Activated T-cell treated with anti-CD3 and anti-CD28 coated beads, Interleukin-2, amount 50 U/mL, for 24 hours (primary cell): Measurements from ENCODE around the gene CD320.
"Not testable (repeated sequence)": the region's sequence is repeated elsewhere in the genome, so short reads cannot be mapped to it uniquely, and the experiment has no call there.

Source experiments
- DNase-seq: peaks from one replicate; pipeline ENCODE4 v3.0.0-alpha.2; 2020
- H3K27ac Mint-ChIP-seq: 2 replicates; pipeline ENCODE4 v1.8.0; 2020; ENCODE audit warnings: mild to moderate bottlenecking, mixed read lengths
- H3K27me3 Mint-ChIP-seq: 2 replicates; pipeline ENCODE4 v1.8.0; 2020; ENCODE audit warnings: mixed read lengths
- H3K36me3 Mint-ChIP-seq: 2 replicates; pipeline ENCODE4 v1.8.0; 2020; ENCODE audit warnings: low read depth, mixed read lengths
- H3K4me1 Mint-ChIP-seq: 2 replicates; pipeline ENCODE4 v1.8.0; 2020; ENCODE audit warnings: low read depth, mixed read lengths
- H3K4me3 Mint-ChIP-seq: 2 replicates; pipeline ENCODE4 v1.8.0; 2020; ENCODE audit warnings: mild to moderate bottlenecking, moderate library complexity, mixed read lengths
- H3K9me3 Mint-ChIP-seq: 2 replicates; pipeline ENCODE4 v1.8.0; 2020; ENCODE audit warnings: mixed read lengths

CD320 gene

DNA sequence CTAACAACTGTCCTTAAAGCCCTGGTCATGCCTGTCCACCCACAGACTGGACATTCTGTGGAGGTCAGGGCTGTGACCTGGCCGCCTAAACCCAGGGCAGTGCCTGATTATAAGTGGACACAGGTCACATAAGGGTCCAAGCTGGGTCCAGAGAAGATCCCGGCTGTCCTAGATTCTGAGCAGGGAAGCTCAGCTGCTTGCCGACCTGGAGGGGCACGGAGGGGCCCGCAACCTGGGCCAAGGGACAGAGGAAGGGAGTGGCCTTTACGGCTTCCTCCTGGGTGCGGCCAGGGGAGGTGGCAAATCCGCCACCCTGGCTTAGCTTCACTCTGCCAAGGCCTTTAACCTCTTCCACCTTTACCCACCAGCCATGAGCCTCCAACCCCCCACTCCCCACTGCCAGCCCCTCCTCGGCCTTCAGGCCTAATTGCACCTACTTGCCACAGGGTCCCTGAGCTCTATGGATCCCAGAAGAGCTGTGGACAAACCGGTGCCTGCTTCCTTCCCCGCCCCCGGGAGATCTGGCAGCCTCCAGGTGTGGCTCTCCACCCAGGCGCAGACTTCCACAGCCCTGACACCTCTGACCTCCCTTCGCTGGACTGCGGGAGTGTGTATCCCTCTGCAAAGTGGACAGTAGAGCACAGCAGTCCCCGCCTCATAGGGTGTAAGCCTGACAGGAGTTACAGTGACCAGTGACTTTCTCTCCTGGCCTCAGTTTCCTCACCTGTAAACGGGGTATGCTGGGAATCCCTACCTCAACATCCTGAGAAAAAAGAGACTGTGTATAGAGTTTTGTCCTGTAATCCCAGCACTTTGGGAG is 1.7 kb downstream of the CD320 start:
- Mint-ChIP-seq H3K27me3 (no peaks in the 10 kb centered on the region), H3K27ac (peak overlapping the region; percentile 99), H3K36me3 (peaks cover 92% of the 10 kb centered on the region), H3K9me3 (no peaks in the 10 kb centered on the region), H3K4me1 (peaks cover 41% of the 10 kb centered on the region), H3K4me3 (peak overlapping the region; percentile 98)
- no peak for DNase-seq

DNA sequence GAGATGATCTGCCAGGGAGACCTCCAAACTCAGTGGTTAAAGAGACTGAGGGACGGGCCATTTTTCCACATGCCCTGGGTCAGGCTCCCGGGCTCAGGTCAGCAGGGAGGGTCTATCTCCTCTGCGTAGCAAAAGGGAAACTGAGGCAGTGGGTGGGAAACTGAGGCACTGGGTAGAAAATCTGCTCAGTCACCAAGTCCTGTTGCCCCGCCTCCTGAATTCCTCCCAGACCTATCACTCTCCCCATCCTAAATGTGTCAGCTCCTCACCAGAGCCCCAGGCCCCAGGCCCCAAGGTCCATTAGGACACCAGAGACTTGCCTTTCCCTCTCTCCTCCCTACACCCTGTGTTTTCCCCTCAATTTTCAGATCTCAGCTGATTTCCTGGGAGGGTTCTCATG is 2.4 kb downstream of the CD320 start:
- Mint-ChIP-seq H3K4me3 (peak overlapping the region; percentile 98), H3K36me3 (peaks cover 86% of the 10 kb centered on the region), H3K9me3 (no peaks in the 10 kb centered on the region), H3K4me1 (peaks cover 41% of the 10 kb centered on the region), H3K27ac (peak overlapping the region; percentile 99), H3K27me3 (no peaks in the 10 kb centered on the region)
- no peak for DNase-seq

- no peaks in the 10 kb centered on the region for H3K27me3 Mint-ChIP-seq
Observed at GRCh38 chr19:8304841-8305621, 3.1 kb downstream of the CD320 start.

DNA sequence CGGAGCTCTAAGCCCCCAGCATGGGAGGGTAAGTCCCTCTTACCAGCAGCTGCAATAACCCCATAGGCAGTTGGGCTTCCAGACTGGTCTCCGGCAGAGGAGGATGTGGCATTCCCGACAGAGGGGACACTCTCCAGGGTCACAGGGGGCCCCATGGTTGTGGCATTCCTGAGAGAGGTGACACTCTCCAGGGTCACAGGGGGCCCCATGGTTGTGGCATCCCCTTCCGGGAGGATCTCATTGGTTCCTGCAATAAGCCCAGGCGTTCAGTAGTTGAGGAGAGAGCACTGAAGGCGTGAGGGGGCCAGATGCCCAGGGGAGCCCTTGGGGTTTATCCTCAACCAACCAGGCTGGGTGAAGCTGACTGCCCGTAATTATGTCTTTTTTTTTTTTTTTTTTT is 5.4 kb downstream of the CD320 start:
- Mint-ChIP-seq H3K27ac (no peak overlapping the region), H3K27me3 (no peaks in the 10 kb centered on the region), H3K36me3 (peaks cover 58% of the 10 kb centered on the region), H3K9me3 (no peaks in the 10 kb centered on the region), H3K4me1 (peaks cover 27% of the 10 kb centered on the region), H3K4me3 (no peak overlapping the region)
- no peak for DNase-seq

More at GRCh38 chr19:8304841-8305621, 3.1 kb downstream of the CD320 start:
- H3K36me3 Mint-ChIP-seq: peaks cover 78% of the 10 kb centered on the region
- H3K4me1 Mint-ChIP-seq: peaks cover 41% of the 10 kb centered on the region
- peak; percentile 56 for DNase-seq
- peak overlapping the region; percentile 64 for H3K27ac Mint-ChIP-seq
- H3K4me3 Mint-ChIP-seq: no peak overlapping the region
- H3K9me3 Mint-ChIP-seq: no peaks in the 10 kb centered on the region

- Mint-ChIP-seq H3K27me3 (no peaks in the 10 kb centered on the region), H3K36me3 (peaks cover 54% of the 10 kb centered on the region), H3K27ac (no peak overlapping the region), H3K9me3 (no peaks in the 10 kb centered on the region), H3K4me3 (no peak overlapping the region), H3K4me1 (peaks cover 23% of the 10 kb centered on the region)
- no peak for DNase-seq
Observed at GRCh38 chr19:8302357-8302691, 5.8 kb downstream of the CD320 start.

GRCh38 chr19:8291337-8291736 is 16.8 kb downstream of the CD320 start:
- DNase-seq, H3K4me3 Mint-ChIP-seq, H3K4me1 Mint-ChIP-seq, H3K27ac Mint-ChIP-seq, H3K27me3 Mint-ChIP-seq, H3K9me3 Mint-ChIP-seq, H3K36me3 Mint-ChIP-seq: not testable (repeated sequence)

GRCh38 chr19:8276508-8276907 is 31.6 kb downstream of the CD320 start:
- H3K4me1 Mint-ChIP-seq, DNase-seq, H3K36me3 Mint-ChIP-seq, H3K9me3 Mint-ChIP-seq, H3K27ac Mint-ChIP-seq, H3K4me3 Mint-ChIP-seq, H3K27me3 Mint-ChIP-seq: not testable (repeated sequence)

- Mint-ChIP-seq H3K4me1 (peaks cover 21% of the 10 kb centered on the region), H3K36me3 (no peaks in the 10 kb centered on the region), H3K9me3 (no peaks in the 10 kb centered on the region), H3K27me3 (no peaks in the 10 kb centered on the region), H3K4me3 (peak overlapping the region; percentile 85), H3K27ac (peak overlapping the region; percentile 94)
- DNase-seq: peak; percentile 16
Observed at GRCh38 chr19:8269724-8270123, 38.4 kb downstream of the CD320 start.

- DNase-seq: no peak
- Mint-ChIP-seq H3K36me3 (peaks cover 7% of the 10 kb centered on the region), H3K9me3 (no peaks in the 10 kb centered on the region), H3K4me3 (no peak overlapping the region), H3K27ac (no peak overlapping the region), H3K4me1 (peaks cover 20% of the 10 kb centered on the region), H3K27me3 (no peaks in the 10 kb centered on the region)
Observed at GRCh38 chr19:8265872-8266271, 42.3 kb downstream of the CD320 start.

DNA sequence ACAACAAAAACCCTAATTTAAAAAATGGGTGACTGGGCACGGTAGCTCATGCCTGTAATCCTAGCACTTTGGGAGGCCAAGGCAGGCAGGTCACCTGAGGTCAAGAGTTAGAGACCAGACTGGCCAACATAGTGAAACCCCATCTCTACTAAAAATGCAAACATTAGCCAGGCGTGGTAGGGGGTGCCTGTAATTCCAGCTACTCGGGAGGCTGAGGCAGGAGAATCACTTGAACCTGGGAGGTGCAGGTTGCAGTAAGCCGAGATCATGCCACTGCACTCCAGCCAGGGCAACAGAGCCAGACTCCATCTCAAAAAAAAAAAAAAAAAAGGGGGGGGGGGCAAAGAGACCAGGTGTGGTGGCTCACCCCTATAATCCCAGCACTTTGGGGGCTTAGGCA is 43.9 kb downstream of the CD320 start:
- H3K9me3 Mint-ChIP-seq, H3K4me3 Mint-ChIP-seq, H3K27ac Mint-ChIP-seq, DNase-seq, H3K27me3 Mint-ChIP-seq: not testable (repeated sequence)
- H3K4me1 Mint-ChIP-seq: peaks cover 17% of the 10 kb centered on the region
- H3K36me3 Mint-ChIP-seq: peaks cover 13% of the 10 kb centered on the region

DNA sequence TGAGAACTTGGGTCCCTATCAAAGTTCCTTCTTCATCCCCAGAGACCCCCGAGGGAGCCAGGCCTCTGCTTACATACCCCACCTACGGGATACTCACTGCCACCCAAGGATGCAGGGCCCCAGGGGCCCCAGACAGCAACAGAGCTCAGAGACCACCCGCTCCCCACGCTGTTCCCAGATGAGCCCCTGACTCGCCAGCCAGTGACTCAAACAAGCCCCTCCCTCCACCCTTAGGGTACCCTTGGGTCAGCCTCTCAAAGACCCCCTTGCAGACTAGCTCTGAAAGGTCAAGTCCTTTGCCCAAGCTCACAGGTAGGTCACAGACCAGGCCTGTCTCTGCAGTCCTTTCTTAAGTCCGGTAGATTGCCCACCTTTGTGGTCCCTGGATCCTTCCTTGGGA is 45.7 kb downstream of the CD320 start:
- DNase-seq: no peak
- H3K36me3 Mint-ChIP-seq: peaks cover 23% of the 10 kb centered on the region
- H3K4me3 Mint-ChIP-seq: no peak overlapping the region
- H3K27ac Mint-ChIP-seq: no peak overlapping the region
- H3K4me1 Mint-ChIP-seq: peaks cover 9% of the 10 kb centered on the region
- H3K27me3 Mint-ChIP-seq: no peaks in the 10 kb centered on the region
- H3K9me3 Mint-ChIP-seq: no peaks in the 10 kb centered on the region

GRCh38 chr19:8261881-8262280 is 46.3 kb downstream of the CD320 start:
- DNase-seq: no peak
- H3K27me3 Mint-ChIP-seq: no peaks in the 10 kb centered on the region
- H3K4me3 Mint-ChIP-seq: no peak overlapping the region
- no peak overlapping the region for H3K27ac Mint-ChIP-seq
- H3K4me1 Mint-ChIP-seq: peaks cover 11% of the 10 kb centered on the region
- no peaks in the 10 kb centered on the region for H3K9me3 Mint-ChIP-seq
- peaks cover 29% of the 10 kb centered on the region for H3K36me3 Mint-ChIP-seq

- no peak for DNase-seq
- Mint-ChIP-seq H3K27me3 (no peaks in the 10 kb centered on the region), H3K4me1 (peaks cover 11% of the 10 kb centered on the region), H3K9me3 (no peaks in the 10 kb centered on the region), H3K4me3 (no peak overlapping the region), H3K27ac (no peak overlapping the region), H3K36me3 (peaks cover 31% of the 10 kb centered on the region)
Observed at GRCh38 chr19:8261347-8261746, 46.8 kb downstream of the CD320 start.

DNA sequence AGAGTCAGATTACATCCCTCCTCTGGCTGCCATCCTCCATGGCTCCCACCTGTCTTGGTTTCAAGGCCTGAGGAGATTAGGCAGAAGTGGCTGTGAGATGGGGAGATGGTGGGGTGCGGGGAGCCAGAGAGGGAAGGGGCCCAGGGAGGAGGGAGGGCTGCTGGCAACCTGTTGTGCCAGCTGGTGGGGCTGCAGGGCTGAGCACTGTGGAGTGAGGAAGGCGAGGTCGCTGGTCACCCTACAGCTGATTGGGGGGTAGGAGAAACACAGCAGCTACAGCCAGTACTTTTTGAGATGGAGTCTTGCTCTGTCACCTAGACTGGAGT is 48.3 kb downstream of the CD320 start:
- Mint-ChIP-seq H3K4me1 (peaks cover 7% of the 10 kb centered on the region), H3K27me3 (no peaks in the 10 kb centered on the region), H3K36me3 (peaks cover 37% of the 10 kb centered on the region), H3K9me3 (no peaks in the 10 kb centered on the region), H3K4me3 (no peak overlapping the region), H3K27ac (no peak overlapping the region)
- no peak for DNase-seq

DNA sequence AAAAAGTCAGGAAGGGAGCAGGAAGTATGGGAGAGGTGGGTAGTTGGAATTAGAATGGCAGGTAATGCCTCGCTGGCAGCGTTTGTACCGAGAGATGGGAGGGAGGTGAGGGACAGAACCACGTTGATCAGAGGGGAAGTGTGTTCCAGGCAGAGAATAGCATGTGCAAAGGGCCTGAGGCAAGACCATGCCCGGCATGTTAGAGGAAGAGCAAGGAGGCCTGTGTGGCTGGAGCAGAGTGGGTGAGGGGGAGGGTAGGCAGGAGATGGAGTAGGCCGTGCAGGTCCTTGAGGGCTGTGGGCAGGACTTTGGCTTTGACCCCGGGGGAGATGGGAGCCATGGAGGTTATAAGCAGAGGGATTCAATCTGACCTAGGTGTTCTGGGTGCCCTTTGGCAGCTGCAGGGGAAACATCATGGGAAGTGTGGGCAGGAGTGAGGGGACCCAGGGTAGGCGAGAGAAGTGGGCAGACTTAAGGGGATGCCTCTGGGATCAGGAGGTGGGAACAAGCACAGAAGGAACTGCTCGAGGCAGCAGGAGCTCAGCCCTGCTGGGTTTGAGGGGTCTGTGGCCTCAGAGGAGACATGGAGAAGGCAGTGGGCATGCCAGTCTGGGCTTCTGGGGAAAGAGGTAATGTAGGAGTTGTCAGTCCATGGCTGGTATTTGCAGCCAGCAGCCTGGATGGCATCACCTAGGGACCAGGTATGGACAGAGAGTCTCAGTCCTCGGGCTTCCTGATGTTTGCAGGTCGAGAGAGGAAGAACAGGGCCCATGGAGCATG is 48.8 kb downstream of the CD320 start:
- Mint-ChIP-seq H3K27ac (no peak overlapping the region), H3K9me3 (no peaks in the 10 kb centered on the region), H3K4me1 (peaks cover 7% of the 10 kb centered on the region)

More for the DNA sequence above, 48.8 kb downstream of the CD320 start:
- H3K36me3 Mint-ChIP-seq: peaks cover 37% of the 10 kb centered on the region
- H3K27me3 Mint-ChIP-seq: no peaks in the 10 kb centered on the region
- no peak for DNase-seq
- H3K4me3 Mint-ChIP-seq: no peak overlapping the region
